Muscle of back (tissue), 11 donors: ENCODE data around the gene TMEM131L. TPM values are rescaled to one million over a fixed set of nuclear protein-coding genes. Genes with fewer than 3 reads are reported as not detected.

Source experiments
- DNase-seq, 3 donors: peaks; one replicate each; pipeline versions ENCODE4 v3.0.0 to v3.0.0-alpha.2; 2013
- polyA plus RNA-seq, 10 donors: library from polyadenylated mRNA; unstranded; fragments of 120-200 nt; gene quantifications; one replicate each; pipeline ENCODE4 v1.2.1, GENCODE V29; 2013; ENCODE audit not compliant: insufficient read length in 10 of 10

Gene TMEM131L
- polyA plus RNA-seq, 10 donors: 31.5 to 66.6 (median 49.6) TPM

DNA sequence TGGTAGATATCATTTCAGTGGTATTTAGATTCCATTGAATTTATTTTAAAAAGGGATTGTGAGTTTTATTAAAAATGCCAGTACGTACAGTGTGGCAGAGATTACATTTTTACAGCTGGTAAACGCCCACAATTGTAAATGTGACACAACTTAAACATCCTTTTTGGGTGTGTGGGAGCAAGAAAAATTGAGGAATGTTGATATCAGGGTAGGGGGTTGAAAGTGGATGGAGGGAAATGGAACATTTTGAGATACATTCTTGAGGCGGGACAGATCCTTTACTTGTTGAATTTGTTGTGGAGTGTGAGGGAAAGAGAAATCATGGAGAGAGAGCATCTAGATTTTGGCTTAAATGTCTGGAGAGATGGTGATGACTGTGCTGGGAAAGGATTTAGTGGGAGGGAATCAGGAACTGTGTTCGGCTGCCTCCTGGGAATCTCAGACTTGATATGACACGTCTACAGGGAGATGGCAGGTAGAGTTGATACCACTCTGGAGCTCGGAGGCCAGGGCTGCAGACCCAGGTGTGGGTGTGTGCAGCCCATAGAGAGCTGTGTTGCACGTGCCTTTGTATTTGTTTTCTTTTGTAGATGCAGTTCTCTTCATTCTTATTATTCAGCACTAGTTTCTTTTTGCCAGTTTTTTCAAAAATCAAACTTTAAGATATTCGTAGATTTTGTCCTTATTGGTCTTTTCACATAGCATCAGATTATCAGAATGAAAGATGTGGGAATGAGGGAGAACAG, 10.8 kb downstream of the TMEM131L start:
- no peak for DNase-seq

DNA sequence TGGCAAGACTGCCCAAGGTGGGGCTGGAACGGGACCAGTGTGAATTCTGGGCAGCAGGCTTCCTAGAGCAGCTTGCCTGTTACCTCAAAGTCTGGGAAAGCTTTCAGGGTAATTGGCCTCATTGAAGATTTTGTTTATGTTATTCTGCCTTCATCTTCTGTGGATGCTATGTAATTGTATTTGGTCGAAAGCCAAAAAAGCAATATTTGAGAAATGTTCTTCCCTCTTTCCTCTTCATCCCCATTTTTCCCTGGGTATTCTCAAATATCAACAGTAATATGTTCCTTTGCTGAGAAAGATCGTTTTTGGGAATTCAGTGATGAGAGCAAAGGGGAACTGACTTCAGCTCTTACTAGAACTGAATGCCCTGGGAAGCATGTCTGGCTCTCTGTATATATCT, 12.9 kb downstream of the TMEM131L start:
- DNase-seq: peak in 1 of 3 donors; percentile 47

- DNase-seq: no peak
Observed at GRCh38 chr4:153480704-153481103, 14.5 kb downstream of the TMEM131L start.

- DNase-seq: no peak
Observed at GRCh38 chr4:153481478-153481877, 15.3 kb downstream of the TMEM131L start.

DNA sequence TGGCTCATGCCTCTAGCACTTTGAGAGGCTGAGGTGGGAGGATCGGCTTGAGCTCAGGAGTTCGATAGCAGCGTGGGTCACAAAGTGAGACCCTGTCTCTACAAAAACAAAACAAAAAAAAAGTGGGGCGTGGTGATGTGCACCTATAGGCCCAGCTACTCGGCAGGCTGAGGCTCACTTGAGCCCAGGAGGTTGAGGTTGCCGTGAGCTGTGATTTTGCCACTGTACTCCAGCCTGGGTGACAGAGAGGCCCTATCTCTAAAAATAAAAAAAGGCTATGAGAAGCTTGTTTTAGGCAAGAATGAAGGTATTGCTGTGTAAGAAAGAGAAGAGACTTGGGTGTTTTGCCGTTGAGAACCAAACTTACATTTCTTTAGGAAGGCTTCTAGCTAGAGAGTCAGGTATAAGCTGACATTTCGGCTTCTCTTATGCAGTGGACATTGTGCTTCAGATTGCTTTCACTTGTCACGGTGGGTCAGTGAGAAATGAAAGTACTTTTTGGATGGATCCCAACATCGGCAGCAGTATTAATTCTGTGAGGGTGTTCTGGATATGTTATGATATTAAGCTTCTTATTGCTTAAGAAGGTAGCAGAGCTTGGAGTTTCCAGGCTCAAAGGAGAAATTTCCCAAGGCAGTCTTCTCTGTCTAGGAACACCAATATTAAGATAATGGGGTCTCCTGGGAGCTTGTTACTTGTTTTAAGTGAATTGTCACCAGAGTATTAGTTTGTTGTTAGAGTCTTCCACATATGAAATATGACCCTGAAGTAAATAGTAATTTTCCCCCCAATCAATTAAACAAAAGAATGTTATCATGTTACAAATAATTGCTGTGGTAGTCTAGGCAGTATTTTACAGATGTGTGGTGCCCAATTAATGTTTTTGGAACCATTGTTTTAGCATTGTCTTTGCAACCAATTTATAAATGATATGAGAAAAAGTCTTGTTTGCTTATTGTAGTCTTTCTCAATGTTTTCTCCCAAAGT, 17.6 kb downstream of the TMEM131L start:
- peak in 1 of 3 donors; percentile 48 for DNase-seq

DNA sequence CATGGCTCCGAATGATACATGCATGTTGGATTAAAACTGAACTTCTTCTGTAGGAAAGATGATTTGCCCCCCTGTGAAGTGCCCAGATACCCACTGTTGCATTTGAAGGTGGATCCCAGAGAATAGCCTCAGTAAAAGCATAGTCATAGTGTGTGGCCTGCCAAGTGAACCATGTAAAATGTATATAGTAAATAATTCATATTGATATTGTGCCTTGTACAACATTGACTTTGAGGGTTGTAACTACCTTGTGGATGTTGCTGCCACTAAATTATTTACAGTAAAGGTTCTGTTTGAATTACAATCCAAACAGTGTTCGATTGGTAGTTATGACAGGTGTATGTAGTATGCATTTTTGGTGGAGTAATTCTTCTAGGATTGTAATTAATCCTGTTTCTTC, 19.2 kb downstream of the TMEM131L start:
- DNase-seq: no peak

GRCh38 chr4:153485860-153486259, 19.7 kb downstream of the TMEM131L start:
- no peak for DNase-seq

DNA sequence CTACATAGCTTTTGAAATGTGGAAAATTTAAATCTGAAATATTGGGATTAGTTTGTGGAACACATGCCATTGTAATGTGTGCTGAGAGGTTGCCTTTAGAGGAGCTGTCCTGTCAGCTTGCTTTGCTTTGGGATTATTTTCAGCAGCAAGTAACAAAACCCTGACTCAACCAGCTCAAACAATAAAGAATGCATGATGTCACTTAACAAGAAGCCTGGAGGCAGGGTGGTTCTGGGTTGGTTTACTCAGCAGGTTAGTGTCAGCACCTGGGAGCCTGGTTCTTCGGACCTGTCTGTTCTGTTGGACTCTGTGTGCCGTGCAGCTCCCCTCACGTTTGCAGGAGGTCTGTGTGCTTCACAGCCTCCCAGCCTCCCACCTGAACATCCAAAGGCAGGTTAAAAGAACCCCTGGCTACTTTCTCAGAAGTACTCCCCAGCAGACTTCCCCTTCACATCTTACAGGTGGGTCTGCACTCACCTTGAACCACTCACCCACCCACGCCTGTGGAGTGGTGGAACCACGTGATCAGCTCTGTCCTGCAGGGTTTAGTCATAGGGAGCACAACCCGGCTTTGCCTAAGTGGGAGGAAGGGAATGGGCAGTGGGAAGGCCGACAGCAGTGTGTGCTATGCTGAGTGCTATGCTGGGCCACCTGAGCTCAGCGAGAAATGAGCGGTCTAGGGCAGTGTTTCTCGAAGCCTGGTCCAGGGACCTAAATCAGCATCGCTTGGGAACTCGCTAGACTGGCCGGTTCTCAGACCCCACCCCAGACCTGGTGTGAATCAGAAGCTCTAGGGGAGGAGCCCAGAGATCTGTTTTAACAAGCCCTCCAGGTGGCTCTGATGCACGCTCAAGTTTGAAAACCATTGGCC, 20.4 kb downstream of the TMEM131L start:
- peak in 2 of 3 donors; percentile 27 to 53 for DNase-seq

DNA sequence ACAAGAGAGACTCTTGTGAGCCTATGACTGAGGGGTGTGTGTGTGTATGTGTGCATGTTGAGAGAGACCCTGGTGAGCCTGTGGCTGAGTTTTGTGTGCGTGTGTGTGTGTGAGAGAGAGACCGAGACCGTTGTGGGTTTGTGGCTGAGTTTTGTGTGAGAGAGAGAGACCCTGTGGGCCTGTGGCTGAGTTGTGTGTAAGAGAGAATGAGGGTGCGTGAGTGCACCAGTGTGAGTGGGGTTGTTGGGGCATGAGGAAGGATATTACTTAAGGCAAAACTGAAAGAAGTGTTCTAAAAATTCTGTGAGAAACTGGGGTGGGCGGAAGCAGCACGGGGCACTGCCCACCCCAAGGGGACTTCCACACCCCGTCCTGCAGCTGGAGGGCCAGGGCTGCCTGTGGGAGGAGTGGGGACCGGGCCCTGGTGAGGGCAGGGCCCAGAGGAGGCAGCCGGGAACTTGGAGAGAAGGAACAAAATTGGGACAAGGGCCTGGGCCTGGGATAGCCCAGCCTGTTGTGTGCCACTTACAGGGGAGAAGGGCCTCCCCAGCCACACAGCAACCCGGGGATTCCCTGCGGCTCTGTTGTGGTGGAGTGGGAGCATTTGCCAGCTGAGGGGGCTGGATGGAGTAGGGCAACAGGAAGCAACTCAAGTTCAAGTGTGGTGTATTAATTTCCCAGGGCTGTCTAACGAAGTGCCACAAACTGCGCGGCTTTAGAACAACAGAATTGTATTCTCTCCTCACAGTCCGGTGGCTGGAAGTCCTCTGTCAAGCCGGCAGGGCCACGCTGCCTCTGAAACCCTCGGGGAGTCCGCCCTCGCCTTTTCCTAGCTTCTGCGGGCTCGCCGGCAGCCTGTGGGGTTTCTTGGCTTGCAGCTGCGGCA, 22.1 kb downstream of the TMEM131L start:
- peak in 2 of 3 donors; percentile 42 to 72 for DNase-seq

GRCh38 chr4:153489856-153490558, 23.8 kb downstream of the TMEM131L start:
- no peak for DNase-seq

GRCh38 chr4:153490985-153491483, 24.9 kb downstream of the TMEM131L start:
- no peak for DNase-seq

GRCh38 chr4:153494562-153494961, 28.4 kb downstream of the TMEM131L start:
- no peak for DNase-seq

DNA sequence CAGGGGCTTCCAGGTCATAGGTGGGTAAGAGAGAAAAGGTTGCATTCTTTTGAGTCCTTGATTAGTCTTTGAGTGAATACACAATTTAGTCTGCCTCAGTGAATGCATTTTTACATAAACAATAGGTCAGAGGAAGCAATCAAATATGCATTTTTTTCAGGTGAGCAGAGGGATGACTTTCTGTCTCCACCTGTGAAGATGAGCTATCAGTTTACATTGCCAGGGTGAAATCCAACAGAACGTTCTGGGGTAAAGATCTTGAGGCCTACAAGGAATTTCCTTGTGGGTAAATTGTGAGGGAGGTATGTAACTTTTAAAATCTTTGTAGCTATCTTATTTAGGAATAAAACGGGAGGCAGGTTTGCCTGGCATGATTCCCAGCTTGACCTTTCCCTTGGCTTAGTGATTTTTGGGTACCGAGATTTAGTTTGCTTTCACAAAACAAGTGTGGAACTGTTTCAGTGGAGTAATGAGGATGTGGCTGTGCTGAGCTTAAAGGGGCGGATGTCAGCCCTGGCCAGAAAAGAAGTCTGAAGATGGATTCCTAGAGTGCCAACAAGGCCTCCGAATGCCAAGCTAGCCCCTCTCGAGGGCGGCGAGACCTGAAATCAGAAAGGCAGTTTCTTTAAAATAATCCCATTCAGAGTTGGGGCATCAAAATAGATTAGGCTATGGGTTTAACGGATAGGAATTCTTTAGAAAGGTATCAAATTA, 29.5 kb downstream of the TMEM131L start:
- no peak for DNase-seq

GRCh38 chr4:153497091-153497531, 31.0 kb downstream of the TMEM131L start:
- no peak for DNase-seq

DNA sequence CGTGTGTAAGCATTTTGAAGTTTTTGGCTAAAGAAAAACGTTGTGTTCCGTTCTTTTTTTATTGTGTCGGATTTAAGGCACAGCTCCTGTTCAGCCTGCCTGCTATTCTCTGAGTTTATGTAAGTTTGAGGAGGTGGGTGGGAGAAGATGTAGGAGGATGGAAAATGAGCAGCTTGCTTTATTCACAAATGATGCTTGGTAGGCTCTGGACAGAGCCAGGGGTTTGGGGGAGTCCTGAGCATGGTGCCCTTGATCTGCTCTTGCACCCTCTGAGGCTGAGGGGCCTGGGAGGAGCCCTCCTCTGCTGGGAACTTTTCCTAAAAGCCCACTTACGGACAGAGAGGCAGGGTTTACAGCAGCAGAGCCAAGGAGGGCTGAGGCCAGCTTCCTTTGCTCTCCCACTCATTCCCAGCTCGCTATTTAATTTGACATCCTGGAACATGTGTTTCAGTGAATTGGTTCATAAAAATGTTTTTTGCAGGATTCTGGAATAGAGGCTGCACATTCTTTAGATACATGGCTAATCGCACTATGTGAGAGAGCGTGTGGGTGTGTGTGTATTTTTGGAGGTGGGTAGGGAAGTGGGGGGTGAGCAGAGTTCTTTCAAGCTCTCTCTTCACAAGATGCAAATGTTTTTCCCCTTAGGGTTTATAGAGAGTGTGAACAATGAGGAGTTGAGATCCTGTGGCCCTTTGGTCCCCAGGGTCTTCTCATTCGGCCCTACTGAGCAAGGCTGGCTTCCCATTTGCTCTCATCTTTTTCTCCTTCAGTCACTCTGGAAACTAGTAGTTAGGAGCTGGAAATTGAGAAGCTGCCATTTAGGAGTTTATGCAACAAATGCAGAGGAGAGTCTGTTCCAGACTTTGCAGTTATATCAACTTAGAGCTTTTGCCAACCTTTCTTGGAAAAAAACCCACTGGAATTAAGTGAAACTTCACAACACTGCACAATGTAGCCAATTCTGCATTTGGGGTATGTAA, 32.1 kb downstream of the TMEM131L start:
- DNase-seq: peak in 2 of 3 donors; percentile 69 to 89

- no peak for DNase-seq
Observed at GRCh38 chr4:153499005-153499404, 32.8 kb downstream of the TMEM131L start.

DNA sequence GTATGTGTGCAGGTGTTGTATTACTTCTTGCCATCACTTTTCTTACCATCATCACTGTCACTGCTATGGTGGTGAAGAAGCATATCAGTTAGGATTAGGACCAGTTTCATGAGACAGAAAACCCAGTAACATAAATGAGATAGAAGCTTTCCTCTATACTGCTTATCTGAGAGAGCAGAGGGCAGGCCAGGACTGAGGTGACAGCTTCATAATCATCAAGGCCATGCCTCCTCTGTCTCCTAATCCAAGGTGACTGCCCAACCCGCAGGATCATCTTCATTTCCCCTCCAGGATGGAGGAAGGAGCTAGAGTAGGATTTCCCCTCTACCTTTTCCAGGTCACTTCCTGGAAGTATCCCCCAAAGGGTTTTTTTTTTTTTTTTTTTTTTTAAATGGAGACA, 35.4 kb downstream of the TMEM131L start:
- DNase-seq: no peak

- no peak for DNase-seq
Observed at GRCh38 chr4:153502584-153502983, 36.4 kb downstream of the TMEM131L start.
